IMR-90 (cell line): Measurements from ENCODE around the gene RASSF8. TPM values are rescaled to one million over a fixed set of nuclear protein-coding genes. Genes with fewer than 3 reads are reported as not detected.

Source experiments
- ATAC-seq: fragments of 200-7000 bp; cut with Tn5 transposase; 2 replicates; pipeline ENCODE4 v1.9.1; 2020; ENCODE audit warnings: low read depth, mild to moderate bottlenecking, moderate library complexity
- BruUV-seq: library from RNA; stranded (reverse); fragments of 400-500 nt; replicated peaks from 2 replicates; lab custom pipeline; 2021; lab: Mats Ljungman, UMichigan
- CTCF ChIA-PET: fragments of 300-600 bp; formaldehyde crosslinking; extraction: SDS; loops from one replicate; lab custom pipeline; 2021; ENCODE audit warnings: antibody characterized with exemption; lab: Yijun Ruan, JAX
- POLR2A ChIA-PET: fragments of 300-600 bp; sonication (Branson Sonifier 250); formaldehyde crosslinking; loops from one replicate; lab custom pipeline; 2022; ENCODE audit warnings: antibody characterized with exemption; ENCODE audit not compliant: unreplicated experiment; lab: Charles Lee
- DNase-seq: peaks from one replicate; pipeline ENCODE4 v3.0.0; 2013
- H2AFZ ChIP-seq: replicated peaks from 2 replicates; pipeline ENCODE3; 2013; ENCODE audit warnings: low read length, mild to moderate bottlenecking; ENCODE audit not compliant: poor library complexity
- H2AK5ac ChIP-seq: 2 replicates; pipeline ENCODE4 v1.6.1; 2013; ENCODE audit warnings: low read depth, low read length, inconsistent platforms
- H2AK9ac ChIP-seq: replicated peaks from 2 replicates; pipeline ENCODE3; 2013; ENCODE audit warnings: mild to moderate bottlenecking, low read depth, low read length, moderate library complexity; ENCODE audit not compliant: poor library complexity
- H2BK120ac ChIP-seq: 2 replicates; pipeline ENCODE4 v1.6.1; 2013; ENCODE audit warnings: low read depth, low read length, inconsistent platforms
- H2BK15ac ChIP-seq: 3 replicates; pipeline ENCODE4 v1.6.1; 2013; ENCODE audit warnings: low read depth, low read length, inconsistent platforms
- H2BK20ac ChIP-seq: 2 replicates; pipeline ENCODE4 v1.6.1; 2013; ENCODE audit warnings: low read depth, mild to moderate bottlenecking, inconsistent platforms, low read length, moderate library complexity
- H2BK5ac ChIP-seq: 2 replicates; pipeline ENCODE4 v1.6.1; 2013; ENCODE audit warnings: mild to moderate bottlenecking, low read depth, low read length, inconsistent platforms; ENCODE audit not compliant: poor library complexity, severe bottlenecking
- H3K14ac ChIP-seq: replicated peaks from 2 replicates; pipeline ENCODE4 v1.6.1; 2013; ENCODE audit warnings: low read depth, low read length, inconsistent platforms
- H3K18ac ChIP-seq: 2 replicates; pipeline ENCODE4 v1.6.1; 2013; ENCODE audit warnings: low read depth, low read length, control low read depth
- H3K23ac ChIP-seq: 2 replicates; pipeline ENCODE4 v1.6.1; 2013; ENCODE audit warnings: low read depth, low read length, inconsistent platforms
- H3K27ac ChIP-seq: 2 replicates; pipeline ENCODE4 v1.5.1; 2013; ENCODE audit warnings: mild to moderate bottlenecking, control low read depth, low read length; ENCODE audit not compliant: insufficient read depth
- H3K27me3 ChIP-seq: 2 replicates; pipeline ENCODE4 v1.6.1; 2013; ENCODE audit warnings: low read length; ENCODE audit not compliant: control insufficient read depth, insufficient read depth
- H3K36me3 ChIP-seq: 2 replicates; pipeline ENCODE4 v1.6.1; 2013; ENCODE audit warnings: low read length, mixed read lengths; ENCODE audit not compliant: control insufficient read depth, insufficient read depth
- H3K4ac ChIP-seq: 2 replicates; pipeline ENCODE4 v1.6.1; 2013; ENCODE audit warnings: low read depth, low read length, inconsistent platforms
- H3K4me1 ChIP-seq: 2 replicates; pipeline ENCODE4 v1.6.1; 2013; ENCODE audit warnings: low read length, mixed read lengths; ENCODE audit not compliant: control insufficient read depth, insufficient read depth
- H3K4me2 ChIP-seq: 2 replicates; pipeline ENCODE4 v1.6.1; 2013; ENCODE audit warnings: low read depth, mild to moderate bottlenecking, control low read depth, low read length, moderate library complexity
- H3K4me3 ChIP-seq: 2 replicates; pipeline ENCODE4 v1.5.1; 2013; ENCODE audit warnings: low read depth, mild to moderate bottlenecking, control low read depth, low read length, moderate library complexity; ENCODE audit not compliant: insufficient read depth
- H3K56ac ChIP-seq: 2 replicates; pipeline ENCODE4 v1.6.1; 2013; ENCODE audit warnings: low read length, inconsistent platforms; ENCODE audit not compliant: insufficient read depth; ENCODE audit errors: extremely low read depth
- H3K79me1 ChIP-seq, 2 experiments: 2 replicates each; pipeline ENCODE4 v1.6.1; 2013; ENCODE audit warnings: low read length in 2 of 2, inconsistent platforms in 1 of 2, low read depth in 1 of 2
- H3K9ac ChIP-seq: 2 replicates; pipeline ENCODE4 v1.6.1; 2013; ENCODE audit warnings: low read depth, low read length, control low read depth
- H3K9me1 ChIP-seq: 2 replicates; pipeline ENCODE4 v1.6.1; 2013; ENCODE audit warnings: low read length, inconsistent platforms; ENCODE audit not compliant: insufficient read depth
- H3K9me3 ChIP-seq: 2 replicates; pipeline ENCODE4 v1.6.1; 2013; ENCODE audit warnings: low read length; ENCODE audit not compliant: control insufficient read depth, insufficient read depth
- H4K20me1 ChIP-seq: 2 replicates; pipeline ENCODE4 v1.6.1; 2013; ENCODE audit warnings: low read length, inconsistent platforms; ENCODE audit not compliant: insufficient read depth
- H4K5ac ChIP-seq: 2 replicates; pipeline ENCODE4 v1.6.1; 2013; ENCODE audit warnings: mild to moderate bottlenecking, low read depth, low read length, control low read depth
- H4K8ac ChIP-seq, 2 experiments: 2 replicates each; pipeline ENCODE4 v1.6.1; 2013; ENCODE audit warnings: low read depth in 2 of 2, low read length in 2 of 2, control low read depth in 1 of 2, inconsistent platforms in 1 of 2
- H4K91ac ChIP-seq: 2 replicates; pipeline ENCODE4 v1.6.1; 2013; ENCODE audit warnings: low read depth, low read length, inconsistent platforms; ENCODE audit not compliant: insufficient read depth
- FOS ChIP-seq: fragments of 150-350 bp; IDR thresholded peaks from 2 replicates; pipeline ENCODE4 v1.6.1; 2016; ENCODE audit warnings: low read depth, low read length
- MAFK ChIP-seq: IDR thresholded peaks from 2 replicates; pipeline ENCODE4 v1.6.1; 2012; ENCODE audit warnings: low read depth, low read length, improper control_type of control experiment
- MXI1 ChIP-seq: IDR thresholded peaks from 2 replicates; pipeline ENCODE4 v1.6.1; 2012; ENCODE audit warnings: low read depth, mild to moderate bottlenecking, low read length, moderate library complexity, borderline replicate concordance
- POLR2A ChIP-seq: IDR thresholded peaks from 2 replicates; pipeline ENCODE4 v1.6.1; 2012; ENCODE audit warnings: mild to moderate bottlenecking, low read depth, low read length
- RAD21 ChIP-seq: IDR thresholded peaks from 2 replicates; pipeline ENCODE4 v1.6.1; 2012; ENCODE audit warnings: low read length, improper control_type of control experiment
- SMC3 ChIP-seq: fragments of 150-350 bp; IDR thresholded peaks from 2 replicates; pipeline ENCODE4 v1.6.1; 2016; ENCODE audit warnings: low read depth, mild to moderate bottlenecking, antibody characterized with exemption, low read length, moderate library complexity
- WGBS, 2 experiments: methylation state at CpG; one replicate each; pipeline versions ENCODE4 v1.1.5 to v1.1.7; 2013; ENCODE audit warnings: missing lambda C conversion rate in 2 of 2; ENCODE audit not compliant: insufficient read length in 1 of 2; ENCODE audit errors: extremely low coverage in 2 of 2; 5-methylcytosine and 5-hydroxymethylcytosine counted together
- dilution Hi-C: fragments of 300-500 bp; cut with HindIII; formaldehyde crosslinking; loops from one replicate; pipeline ENCODE4 v1.14.3; 2018; ENCODE audit warnings: low sequenced_read_pairs; ENCODE audit not compliant: unreplicated experiment
- in situ Hi-C: fragments of 300-500 bp; cut with MboI; formaldehyde crosslinking; loops from 3 replicates; pipeline ENCODE4 v1.14.3; 2019; ENCODE audit warnings: low sequenced_read_pairs, inconsistent platforms, mixed read lengths
- intact Hi-C: fragments of 100-400 bp; cut with micrococcal nuclease; formaldehyde crosslinking; loops from 2 replicates; pipeline ENCODE4 v1.10.0; 2022
- polyA plus RNA-seq, 3 experiments: library from polyadenylated mRNA; depleted of rRNA; stranded (reverse); fragments of >200 nt; gene quantifications; 2 replicates each; pipeline ENCODE4 v1.2.3, GENCODE V29; 2012; ENCODE audit warnings: low replicate concordance in 1 of 3
- total RNA-seq: library from RNA; depleted of rRNA; stranded (reverse); fragments of >200 nt; gene quantifications from 2 replicates; pipeline ENCODE4 v1.2.3, GENCODE V29; 2012
- TF ChIP-seq, protein P1 (sequence below): fragments of 150-350 bp; IDR thresholded peaks from 2 replicates; pipeline ENCODE4 v1.6.1; 2017; ENCODE audit warnings: mild to moderate bottlenecking, antibody characterized with exemption, low read length, low read depth
- TF ChIP-seq, protein P2 (sequence below): conservative IDR thresholded peaks from 2 replicates; pipeline ENCODE4 v1.5.1; 2012; ENCODE audit warnings: mild to moderate bottlenecking, low read depth, low read length, improper control_type of control experiment

RASSF8 gene
- total and polyA plus RNA-seq, 2 of the 4 experiments (the other 2 are of a cell fraction): 10.8 to 50.5 TPM

DNA sequence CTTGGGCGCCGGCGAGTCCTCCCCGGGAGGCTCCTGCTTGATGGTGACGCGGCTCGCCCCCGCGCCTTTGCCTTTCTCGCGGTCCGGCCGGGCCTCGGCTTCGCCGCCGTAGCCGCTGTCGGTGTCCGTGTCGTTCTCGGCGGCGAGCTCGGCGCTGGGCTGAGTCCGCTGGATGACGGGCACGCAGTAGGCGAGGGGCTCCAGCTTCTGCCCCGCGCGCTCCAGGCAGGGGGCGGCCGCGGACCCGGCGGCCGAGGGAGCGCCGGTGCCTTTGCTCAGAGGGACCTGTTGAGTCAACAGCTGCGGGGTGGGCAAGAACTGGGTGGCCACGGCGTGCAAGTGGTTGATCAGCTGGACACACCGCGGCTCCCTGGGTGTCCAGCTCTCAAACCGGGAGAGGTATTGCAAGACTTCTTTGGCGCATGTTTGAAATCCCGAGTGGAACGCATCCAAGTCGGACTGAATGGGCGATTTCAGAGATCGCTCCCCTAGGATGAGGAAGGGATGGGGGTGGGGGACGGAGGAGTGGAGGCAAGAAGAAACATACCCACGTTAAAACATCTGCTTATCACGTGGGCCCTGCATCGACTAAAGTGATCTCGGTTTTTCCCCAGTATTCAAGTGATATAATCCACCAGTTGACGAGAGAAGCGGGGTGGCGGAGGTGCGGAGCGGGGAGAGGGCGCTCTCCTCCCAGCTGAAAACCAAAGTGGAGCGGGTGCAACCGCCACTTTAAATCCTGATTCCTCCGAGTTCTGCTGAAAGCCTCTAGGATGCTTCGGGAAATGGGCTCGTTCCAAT is 164.4 kb downstream of the RASSF8 start:
- H3K9ac ChIP-seq: peak overlapping the region; percentile 18; the same call in 1 of the 2 replicates
- no peaks in the 10 kb centered on the region for H3K4me1 ChIP-seq
- H3K9me1 ChIP-seq: no peaks in the 10 kb centered on the region
- 0 out of 2 replicates have a peak overlapping the region, but pooled peaks have one; percentile 6 for H3K14ac ChIP-seq
- ATAC-seq (peak; percentile 40), DNase-seq (peak; percentile 79)
- POLR2A ChIA-PET: no interaction called here
- peak overlapping the region; percentile 82 for H3K4me2 ChIP-seq
- H3K23ac ChIP-seq: peak overlapping the region; percentile 21; the same call in 1 of the 2 replicates
- H2BK15ac ChIP-seq: no peak overlapping the region
- no peak overlapping the region for H2BK120ac ChIP-seq
- H4K20me1 ChIP-seq: no peaks in the 10 kb centered on the region
- H3K9me3 ChIP-seq: no peaks in the 10 kb centered on the region
- intact Hi-C loops: loop anchor here (2.0 to 5.0 kb wide), 2 partner anchors 104 to 312 kb away; no protein-coding TSS in a partner anchor
- no peak overlapping the region for H2BK20ac ChIP-seq
- no peaks in the 10 kb centered on the region for H3K36me3 ChIP-seq
- dilution Hi-C loops: no loop called here
- H4K8ac ChIP-seq: peak overlapping the region in 1 of 2 experiments; percentile 4; a peak in 1 of 4 replicates
- no peaks in the 10 kb centered on the region for H3K79me1 ChIP-seq
- CTCF ChIA-PET: interaction anchor here (0.6 to 2.1 kb wide), 7 partner anchors 11 to 529 kb away, joined by 3 to 6 read pairs (median 5); no protein-coding TSS in a partner anchor
- peak overlapping the region; percentile 43 for H2AK9ac ChIP-seq
- peak overlapping the region; percentile 16; the same call in 1 of the 2 replicates for H3K27ac ChIP-seq
- H3K27me3 ChIP-seq: peaks cover 12% of the 10 kb centered on the region
- 0% methylated on average over 15 of the region's 69 CpGs; no CpG with 5 or more reads in 1 of the 2 experiments for WGBS, 2 experiments
- no peak overlapping the region for H2AK5ac ChIP-seq
- H3K18ac ChIP-seq: no peak overlapping the region
- H2AFZ ChIP-seq: peak overlapping the region; percentile 82
- H2BK5ac ChIP-seq: peak overlapping the region; percentile 4
- H3K56ac ChIP-seq: no peak overlapping the region
- H4K91ac ChIP-seq: no peak overlapping the region
- peak overlapping the region; percentile 46 for H3K4me3 ChIP-seq
- no peak for TF ChIP-seq MAFK
- TF ChIP-seq RAD21: peak; percentile 52
- TF ChIP-seq POLR2A: peak; percentile 29; the same call in 1 of the 2 replicates
- peak; percentile 35 for TF ChIP-seq SMC3
- TF ChIP-seq FOS: no peak; the same call in 1 of the 2 replicates
- TF ChIP-seq, protein P1, sequence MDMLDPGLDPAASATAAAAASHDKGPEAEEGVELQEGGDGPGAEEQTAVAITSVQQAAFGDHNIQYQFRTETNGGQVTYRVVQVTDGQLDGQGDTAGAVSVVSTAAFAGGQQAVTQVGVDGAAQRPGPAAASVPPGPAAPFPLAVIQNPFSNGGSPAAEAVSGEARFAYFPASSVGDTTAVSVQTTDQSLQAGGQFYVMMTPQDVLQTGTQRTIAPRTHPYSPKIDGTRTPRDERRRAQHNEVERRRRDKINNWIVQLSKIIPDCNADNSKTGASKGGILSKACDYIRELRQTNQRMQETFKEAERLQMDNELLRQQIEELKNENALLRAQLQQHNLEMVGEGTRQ: peak; percentile 68
- TF ChIP-seq, protein P2, sequence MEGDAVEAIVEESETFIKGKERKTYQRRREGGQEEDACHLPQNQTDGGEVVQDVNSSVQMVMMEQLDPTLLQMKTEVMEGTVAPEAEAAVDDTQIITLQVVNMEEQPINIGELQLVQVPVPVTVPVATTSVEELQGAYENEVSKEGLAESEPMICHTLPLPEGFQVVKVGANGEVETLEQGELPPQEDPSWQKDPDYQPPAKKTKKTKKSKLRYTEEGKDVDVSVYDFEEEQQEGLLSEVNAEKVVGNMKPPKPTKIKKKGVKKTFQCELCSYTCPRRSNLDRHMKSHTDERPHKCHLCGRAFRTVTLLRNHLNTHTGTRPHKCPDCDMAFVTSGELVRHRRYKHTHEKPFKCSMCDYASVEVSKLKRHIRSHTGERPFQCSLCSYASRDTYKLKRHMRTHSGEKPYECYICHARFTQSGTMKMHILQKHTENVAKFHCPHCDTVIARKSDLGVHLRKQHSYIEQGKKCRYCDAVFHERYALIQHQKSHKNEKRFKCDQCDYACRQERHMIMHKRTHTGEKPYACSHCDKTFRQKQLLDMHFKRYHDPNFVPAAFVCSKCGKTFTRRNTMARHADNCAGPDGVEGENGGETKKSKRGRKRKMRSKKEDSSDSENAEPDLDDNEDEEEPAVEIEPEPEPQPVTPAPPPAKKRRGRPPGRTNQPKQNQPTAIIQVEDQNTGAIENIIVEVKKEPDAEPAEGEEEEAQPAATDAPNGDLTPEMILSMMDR: peak; percentile 48
- TF ChIP-seq MXI1: 0 out of 2 replicates have a peak, but pooled peaks have one; percentile 10
- BruUV-seq: no TSS peak
- H4K5ac ChIP-seq: no peak overlapping the region
- in situ Hi-C loops: loop anchor here (10.0 kb wide), 1 partner anchor 532 kb away; no protein-coding TSS in a partner anchor
- no peak overlapping the region for H3K4ac ChIP-seq
